HCT116 (cell line): ENCODE measurements around the gene TRIM5. TPM values are rescaled to one million over a fixed set of nuclear protein-coding genes. Genes with fewer than 3 reads are reported as not detected.
"Not testable (repeated sequence)": the region's sequence is repeated elsewhere in the genome, so short reads cannot be mapped to it uniquely, and the experiment has no call there.

Experiments used
- ATAC-seq: fragments of 200-7000 bp; cut with Tn5 transposase; 2 replicates; pipeline ENCODE4 v1.9.1; 2020; ENCODE audit warnings: mild to moderate bottlenecking, moderate library complexity
- BruUV-seq: library from RNA; stranded (reverse); fragments of 400-500 nt; replicated peaks from 2 replicates; lab custom pipeline; 2021; lab: Mats Ljungman, UMichigan
- CTCF ChIA-PET: fragments of 300-600 bp; sonication (Branson Sonifier 250); formaldehyde crosslinking; loops from one replicate; lab custom pipeline; 2021; ENCODE audit warnings: antibody characterized with exemption; lab: Charles Lee
- POLR2A ChIA-PET: fragments of 300-600, 350-600 bp; sonication (Branson Sonifier 250); formaldehyde crosslinking; loops from one replicate; lab custom pipeline; 2021; ENCODE audit warnings: antibody characterized with exemption; lab: Charles Lee
- RAD21 ChIA-PET, 2 experiments: fragments of 300-600 bp; sonication (Branson Sonifier 250); formaldehyde crosslinking; loops; one replicate each; lab custom pipeline; 2023; ENCODE audit warnings: low total read pairs in 2 of 2; ENCODE audit not compliant: uncharacterized antibody in 2 of 2, unreplicated experiment in 2 of 2, low non-redundant PET in 1 of 2; lab: Charles Lee
- DNase-seq: peaks from one replicate; pipeline ENCODE4 v3.0.0-alpha.2; 2010; ENCODE audit warnings: low read depth, low spot score
- H2AFZ ChIP-seq: fragments of 200-600 bp; shearing (Covaris generic), sonication (generic); 2 replicates; pipeline ENCODE4 v1.6.1; 2017; ENCODE audit warnings: low read depth, mixed run types, mixed read lengths, antibody characterized with exemption, low read length; ENCODE audit not compliant: poor library complexity, severe bottlenecking
- H3K27ac ChIP-seq: 2 replicates; pipeline ENCODE4 v1.5.1; 2012; ENCODE audit warnings: low read depth, low read length
- H3K27me3 ChIP-seq: fragments of 200-600 bp; sonication (generic); 2 replicates; pipeline ENCODE4 v1.6.1; 2016; ENCODE audit warnings: mixed run types, low read length, mixed read lengths; ENCODE audit not compliant: insufficient read depth
- H3K36me3 ChIP-seq, 2 experiments: fragments of 200-500 bp in 1 of 2; fragments of 200-600 bp in 1 of 2; sonication (Bioruptor generic) in 1 of 2; sonication (generic) in 1 of 2; 2 replicates each; pipeline versions ENCODE4 v1.5.1 to v1.6.1; 2014 to 2016; ENCODE audit warnings: low read length in 2 of 2, inconsistent platforms in 1 of 2, mixed read lengths in 1 of 2, mixed run types in 1 of 2; ENCODE audit not compliant: insufficient read depth in 2 of 2, control insufficient read depth in 1 of 2
- H3K4me1 ChIP-seq, 2 experiments: fragments of 200-600 bp in 1 of 2; sonication (generic) in 1 of 2; 2 replicates each; pipeline versions ENCODE4 v1.5.1 to v1.6.1; 2012 to 2017; ENCODE audit warnings: low read length in 2 of 2, inconsistent platforms in 1 of 2, mild to moderate bottlenecking in 1 of 2, mixed read lengths in 1 of 2, mixed run types in 1 of 2, moderate library complexity in 1 of 2; ENCODE audit not compliant: insufficient read depth in 2 of 2, control insufficient read depth in 1 of 2
- H3K4me2 ChIP-seq: fragments of 200-600 bp; sonication (generic); 2 replicates; pipeline ENCODE4 v1.6.1; 2017; ENCODE audit warnings: mixed run types, low read length, mixed read lengths
- H3K4me3 ChIP-seq, 2 experiments: fragments of 200-600 bp in 1 of 2; sonication (generic) in 1 of 2; replicated peaks in 1 of 2; 2 replicates each; pipeline ENCODE4 v1.5.1; 2011 to 2016; ENCODE audit warnings: low read length in 2 of 2, control low read depth in 1 of 2, low read depth in 1 of 2, mild to moderate bottlenecking in 1 of 2, mixed read lengths in 1 of 2, mixed run types in 1 of 2
- H3K79me2 ChIP-seq: fragments of 200-600 bp; sonication (generic); 2 replicates; pipeline ENCODE4 v1.6.1; 2017; ENCODE audit warnings: mild to moderate bottlenecking, mixed run types, low read length, moderate library complexity, mixed read lengths; ENCODE audit not compliant: insufficient read depth
- H3K9ac ChIP-seq: fragments of 200-600 bp; sonication (generic); 2 replicates; pipeline ENCODE4 v1.6.1; 2016; ENCODE audit warnings: low read length, mixed read lengths
- H3K9me2 ChIP-seq: fragments of 200-600 bp; sonication (generic), shearing (Covaris generic); 2 replicates; pipeline ENCODE4 v1.6.1; 2017; ENCODE audit warnings: mixed run types, mild to moderate bottlenecking, moderate library complexity; ENCODE audit not compliant: insufficient read depth
- H3K9me3 ChIP-seq, 2 experiments: fragments of 200-500 bp in 1 of 2; fragments of 200-600 bp in 1 of 2; sonication (Bioruptor generic) in 1 of 2; sonication (generic) in 1 of 2; 2 replicates each; pipeline ENCODE4 v1.6.1; 2014 to 2017; ENCODE audit warnings: low read length in 2 of 2, mixed read lengths in 2 of 2, inconsistent platforms in 1 of 2, low read depth in 1 of 2, mild to moderate bottlenecking in 1 of 2, mixed run types in 1 of 2, moderate library complexity in 1 of 2; ENCODE audit not compliant: control insufficient read depth in 1 of 2, insufficient read depth in 1 of 2
- H4K20me1 ChIP-seq: fragments of 200-600 bp; sonication (generic), shearing (Covaris generic); 2 replicates; pipeline ENCODE4 v1.6.1; 2017; ENCODE audit warnings: mixed run types, mild to moderate bottlenecking, moderate library complexity; ENCODE audit not compliant: insufficient read depth
- ATF3 ChIP-seq: IDR thresholded peaks from 2 replicates; pipeline ENCODE4 v1.6.1; 2012
- EGR1 ChIP-seq: IDR thresholded peaks from 2 replicates; pipeline ENCODE4 v1.6.1; 2012; ENCODE audit warnings: low read depth
- ELF1 ChIP-seq: IDR thresholded peaks from 2 replicates; pipeline ENCODE4 v1.6.1; 2012; ENCODE audit warnings: low read depth, borderline replicate concordance
- EZH2 ChIP-seq: fragments of 200-600 bp; sonication (generic); IDR thresholded peaks from 2 replicates; pipeline ENCODE4 v1.6.1; 2017; ENCODE audit warnings: antibody characterized with exemption, mixed run types
- MAX ChIP-seq: IDR thresholded peaks from 2 replicates; pipeline ENCODE4 v1.6.1; 2012
- RAD21 ChIP-seq: IDR thresholded peaks from 2 replicates; pipeline ENCODE4 v1.6.1; 2012; ENCODE audit warnings: low read depth, mild to moderate bottlenecking
- REST ChIP-seq: IDR thresholded peaks from 2 replicates; pipeline ENCODE4 v1.6.1; 2012; ENCODE audit warnings: low read depth
- SP1 ChIP-seq: IDR thresholded peaks from 2 replicates; pipeline ENCODE4 v1.6.1; 2012; ENCODE audit warnings: low read depth
- SRF ChIP-seq: IDR thresholded peaks from 2 replicates; pipeline ENCODE4 v1.6.1; 2012; ENCODE audit warnings: low read depth
- ZFX ChIP-seq: fragments of 450-650 bp; IDR thresholded peaks from 2 replicates; pipeline ENCODE4 v1.6.1; 2017
- intact Hi-C: fragments of 100-400 bp; cut with micrococcal nuclease; formaldehyde crosslinking; loops from 2 replicates; pipeline ENCODE4 v1.10.0; 2022
- total RNA-seq: library from RNA; stranded (reverse); gene quantifications from one replicate; pipeline ENCODE4 v1.2.1, GENCODE V29; 2021; ENCODE audit not compliant: unreplicated experiment

The TRIM5 gene
- total RNA-seq, 1 experiment from 2014 or later, result 13.7 TPM

GRCh38 chr11:5719703-5720495 is 35.0 kb upstream of the TRIM5 start (continued):
- TF ChIP-seq REST, result no peak

GRCh38 chr11:5716518-5716917 is 31.6 kb upstream of the TRIM5 start:
- POLR2A ChIA-PET, ATAC-seq, H3K27ac ChIP-seq, H3K4me2 ChIP-seq, H3K4me3 ChIP-seq, H3K36me3 ChIP-seq, RAD21 ChIA-PET, H2AFZ ChIP-seq, intact Hi-C loops, H4K20me1 ChIP-seq, H3K9me2 ChIP-seq, DNase-seq, BruUV-seq, H3K4me1 ChIP-seq, H3K9me3 ChIP-seq, CTCF ChIA-PET, H3K9ac ChIP-seq, H3K79me2 ChIP-seq: not testable (repeated sequence)
- peaks cover 34% of the 10 kb centered on the region for H3K27me3 ChIP-seq

- intact Hi-C loops, result loop anchor here (5.0 kb wide), 2 partner anchors 111 to 591 kb away; no protein-coding TSS in a partner anchor
- no peaks in the 10 kb centered on the region for H3K9me2 ChIP-seq
- no TSS peak for BruUV-seq
- no peak overlapping the region for H3K27ac ChIP-seq
- no peaks in the 10 kb centered on the region; the same call in 1 of the 2 replicates for H4K20me1 ChIP-seq
- H3K27me3 ChIP-seq, result peaks cover 37% of the 10 kb centered on the region
- DNase-seq (no peak), ATAC-seq (no peak)
- H3K4me3 ChIP-seq, result no peak overlapping the region
- H3K79me2 ChIP-seq, result no peaks in the 10 kb centered on the region
- H3K9me3 ChIP-seq, result no peaks in the 10 kb centered on the region
- POLR2A ChIA-PET, result no interaction called here
- H2AFZ ChIP-seq, result no peak overlapping the region
- H3K4me1 ChIP-seq, result no peaks in the 10 kb centered on the region
- no peak overlapping the region for H3K9ac ChIP-seq
- RAD21 ChIA-PET, result no interaction called here
- H3K36me3 ChIP-seq, result no peaks in the 10 kb centered on the region
- no peak overlapping the region for H3K4me2 ChIP-seq
- CTCF ChIA-PET, result no interaction called here
- TF ChIP-seq RAD21 (no peak), EZH2 (no peak), REST (no peak), ZFX (no peak), ELF1 (no peak), ATF3 (no peak), MAX (no peak), SRF (no peak), SP1 (no peak), EGR1 (no peak)
These were observed 28.8 kb upstream of the TRIM5 start for GRCh38 chr11:5713695-5714094.
